Islet of Langerhans (tissue), 1 donor: ENCODE results near the gene STOX2.

ENCODE experiments used
- FAIRE-seq: peaks from one replicate; lab custom pipeline; 2011; peaks lifted over from hg19 to GRCh38; lab: Jason Lieb, UNC

The STOX2 gene

DNA sequence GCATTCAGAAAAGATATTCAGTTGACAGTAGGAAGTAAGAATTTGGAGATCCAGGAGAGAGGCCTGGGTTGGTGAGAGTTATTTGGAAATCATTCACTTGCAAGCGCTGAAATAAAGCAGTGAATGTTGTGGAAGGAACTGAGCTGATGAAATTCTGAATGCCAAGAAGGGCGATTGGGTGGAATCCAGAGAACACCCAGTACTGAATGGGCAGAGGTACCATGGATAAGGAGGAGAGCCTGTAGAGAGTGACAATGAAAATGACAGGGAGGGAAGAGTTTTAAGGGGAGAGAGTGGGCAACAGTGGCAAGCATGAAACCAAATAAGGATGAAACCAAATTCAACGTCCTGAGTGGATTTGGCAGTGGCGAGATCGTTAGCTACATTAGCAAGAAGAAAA lies 6.7 kb upstream of the STOX2 start:
- no peak for FAIRE-seq

DNA sequence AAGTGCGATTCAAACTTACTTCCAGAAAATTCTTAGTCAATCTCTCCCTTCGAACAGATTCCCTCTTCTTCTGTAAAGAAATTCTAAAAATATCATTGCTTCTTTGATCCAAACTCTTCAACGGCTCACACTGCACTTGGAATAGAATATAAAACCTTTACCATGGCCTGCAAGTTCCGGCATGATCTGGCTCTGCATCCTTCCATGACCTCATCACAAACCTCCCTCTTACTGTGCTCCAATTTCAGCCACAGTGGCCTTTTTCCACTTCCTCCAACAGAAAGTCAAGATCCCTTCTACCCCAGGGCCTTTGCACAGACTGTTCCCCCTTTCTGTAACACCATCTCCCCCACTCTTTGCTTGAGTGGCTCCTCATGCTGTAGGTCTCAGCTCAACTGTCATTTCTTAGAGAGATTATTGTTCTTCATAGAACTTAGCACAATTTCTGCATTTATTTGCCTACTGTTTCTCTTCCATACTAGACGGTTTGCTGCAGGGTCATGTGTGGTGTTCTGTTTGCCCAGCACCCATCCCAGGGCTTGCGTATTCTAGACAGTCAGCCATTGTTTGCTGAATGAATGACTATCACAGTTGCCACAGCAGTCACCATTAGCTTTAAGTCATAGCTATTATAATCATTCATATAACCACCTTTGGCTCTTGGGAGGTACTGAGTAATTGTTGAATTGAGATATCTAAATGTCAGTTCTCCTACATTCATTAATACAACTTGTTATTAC lies 1.9 kb upstream of the STOX2 start:
- FAIRE-seq: no peak

DNA sequence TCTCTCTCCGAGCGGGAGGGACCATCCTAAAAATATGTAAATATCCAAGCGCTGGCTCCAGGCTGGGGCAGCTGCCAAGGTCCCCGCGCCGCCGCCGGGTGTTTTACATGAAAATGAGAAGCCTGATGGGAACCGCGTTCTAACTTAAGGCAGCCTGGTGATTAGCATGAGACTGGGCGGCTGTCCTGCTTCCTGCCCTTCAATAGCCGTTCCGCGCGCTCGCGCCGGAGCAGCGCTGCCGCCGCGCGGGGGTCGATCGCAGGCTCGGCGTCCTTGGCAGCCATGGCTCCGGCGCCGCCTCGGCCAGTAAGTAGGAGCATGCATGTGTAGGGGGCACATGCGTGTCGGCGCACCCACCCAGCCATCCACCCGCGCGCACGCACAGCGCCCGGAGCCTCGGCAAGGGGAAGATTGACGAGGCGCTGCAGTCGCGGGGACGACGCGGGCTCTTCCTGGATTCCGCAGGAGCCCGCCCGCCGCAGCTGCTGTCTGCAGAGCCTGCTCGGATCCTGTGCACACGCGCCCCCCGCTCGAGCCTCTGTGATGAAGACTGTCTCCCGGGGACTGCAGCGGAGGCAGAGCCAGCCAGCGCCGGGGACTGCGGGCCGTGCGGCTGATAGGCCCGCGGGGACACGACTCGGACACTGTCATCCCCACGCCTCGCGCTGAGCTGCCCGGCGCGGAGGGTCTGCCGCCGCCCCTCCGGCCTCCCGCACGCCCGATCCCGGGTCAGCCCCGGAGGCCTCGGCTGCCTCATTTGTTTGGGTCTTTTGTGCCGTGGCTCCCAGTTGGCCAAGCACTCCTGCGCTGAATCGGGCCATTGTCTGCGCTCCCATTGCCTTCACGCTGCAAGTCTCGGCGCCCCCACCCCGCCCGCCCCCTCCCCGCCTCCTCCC lies 734 bp downstream of the STOX2 start:
- FAIRE-seq: no peak

DNA sequence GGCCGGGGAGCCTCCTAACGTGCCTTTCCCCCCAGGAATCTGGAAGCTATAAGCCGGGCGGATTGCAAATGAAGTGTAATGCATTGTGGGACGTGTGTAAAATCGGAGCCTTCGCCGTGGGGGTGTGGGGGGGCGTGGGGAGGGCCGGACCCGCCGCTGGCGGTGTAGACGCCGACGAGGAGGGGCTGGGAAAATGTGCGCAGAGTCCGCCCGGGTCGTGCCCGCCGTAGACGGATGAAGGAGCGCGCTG lies 1.3 kb downstream of the STOX2 start:
- FAIRE-seq: no peak

DNA sequence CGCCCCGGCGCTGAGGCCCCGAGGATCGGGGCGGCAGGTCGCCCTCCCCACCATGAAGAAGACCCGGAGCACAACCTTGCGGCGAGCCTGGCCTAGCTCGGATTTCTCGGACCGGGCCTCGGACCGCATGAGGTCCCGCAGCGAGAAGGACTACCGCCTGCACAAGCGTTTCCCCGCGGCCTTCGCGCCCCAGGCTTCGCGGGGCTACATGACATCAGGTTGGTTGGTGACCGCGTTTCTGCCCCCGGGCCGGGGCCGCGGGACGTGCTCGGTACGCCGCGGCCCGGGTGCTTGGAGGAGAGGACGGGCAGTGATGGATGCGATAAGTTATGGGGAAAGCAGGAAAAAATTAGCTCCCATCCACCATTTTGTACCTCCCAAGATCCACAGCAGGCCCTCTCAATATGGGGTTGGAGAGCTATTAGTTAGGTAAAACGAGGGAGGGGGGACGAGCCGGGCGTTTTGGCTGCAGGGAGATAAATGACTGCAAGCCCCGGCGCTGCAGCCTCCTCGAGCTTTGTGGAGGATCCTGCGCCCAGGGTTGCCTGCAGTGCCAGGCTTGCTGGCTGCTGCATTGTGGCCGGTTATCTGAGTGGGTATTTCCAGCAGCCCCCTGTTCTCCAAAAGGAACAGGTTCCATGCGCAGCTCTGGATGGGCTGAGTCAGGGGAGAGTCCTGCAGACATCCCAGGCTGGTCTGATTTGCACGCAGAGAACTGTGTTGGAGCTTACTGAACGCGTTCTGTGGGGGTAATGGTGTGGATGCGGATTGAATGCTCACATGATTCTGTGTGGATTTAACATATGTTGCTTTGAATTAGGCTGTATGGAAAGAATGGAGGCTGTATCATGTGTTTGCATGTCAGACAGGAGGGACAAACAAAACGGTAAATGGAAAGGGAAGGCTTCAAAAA lies 1.9 kb downstream of the STOX2 start:
- no peak for FAIRE-seq

DNA sequence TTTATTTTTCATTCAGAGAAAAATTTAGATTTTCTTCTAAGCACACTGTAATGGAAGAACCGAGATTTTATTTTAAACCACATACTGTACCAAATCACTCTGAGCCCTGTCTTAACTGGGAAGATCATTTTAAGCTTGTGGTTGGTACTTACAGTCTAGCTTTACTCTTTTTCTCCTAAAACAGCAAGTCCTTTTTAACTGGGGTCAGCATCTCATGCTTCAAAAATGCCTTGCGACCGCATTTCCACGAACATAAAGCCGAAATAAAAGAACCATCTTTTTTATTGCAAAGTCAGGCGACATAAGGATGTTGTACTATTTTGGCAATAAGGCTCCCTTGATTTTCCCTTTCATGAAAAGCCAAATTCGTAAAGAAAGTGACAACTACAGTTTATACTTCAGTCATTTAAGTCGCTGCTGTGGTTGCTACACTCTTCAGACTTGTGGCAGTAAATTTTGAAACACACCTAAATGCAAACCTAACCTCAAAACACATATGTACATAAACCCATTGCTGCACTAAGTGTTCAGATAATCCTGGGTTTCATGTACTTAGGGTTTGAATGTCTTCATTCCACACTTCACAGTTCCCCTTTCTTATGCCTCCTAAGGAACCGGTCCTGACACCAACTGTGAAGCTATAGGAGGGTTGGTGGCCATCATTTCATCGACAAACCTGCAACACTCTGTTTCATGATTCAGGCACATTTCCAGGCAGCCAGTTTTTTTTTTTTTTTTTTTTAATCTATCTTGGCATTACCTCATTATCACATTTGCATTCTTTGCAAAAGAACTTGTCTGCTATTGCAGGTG lies 3.0 kb downstream of the STOX2 start:
- no peak for FAIRE-seq

DNA sequence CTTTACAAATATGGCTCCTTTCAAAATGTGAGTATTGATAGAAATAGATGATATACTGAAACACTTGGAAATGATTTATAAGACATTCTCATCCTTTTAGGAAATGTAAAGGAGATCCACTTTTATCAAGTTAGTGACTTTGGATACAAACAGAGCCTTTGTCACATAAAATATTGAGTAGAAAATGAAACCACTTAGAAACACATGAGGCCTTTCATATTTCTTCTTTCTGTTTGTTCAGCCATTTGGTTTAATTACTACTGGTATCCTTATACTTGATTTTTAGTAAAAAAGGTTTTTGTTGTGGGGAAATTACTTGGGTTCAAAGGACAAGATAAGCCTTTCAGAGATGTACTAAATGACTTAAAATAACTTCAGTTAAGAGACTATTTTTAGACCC lies 4.1 kb downstream of the STOX2 start:
- FAIRE-seq: peak; percentile 91

DNA sequence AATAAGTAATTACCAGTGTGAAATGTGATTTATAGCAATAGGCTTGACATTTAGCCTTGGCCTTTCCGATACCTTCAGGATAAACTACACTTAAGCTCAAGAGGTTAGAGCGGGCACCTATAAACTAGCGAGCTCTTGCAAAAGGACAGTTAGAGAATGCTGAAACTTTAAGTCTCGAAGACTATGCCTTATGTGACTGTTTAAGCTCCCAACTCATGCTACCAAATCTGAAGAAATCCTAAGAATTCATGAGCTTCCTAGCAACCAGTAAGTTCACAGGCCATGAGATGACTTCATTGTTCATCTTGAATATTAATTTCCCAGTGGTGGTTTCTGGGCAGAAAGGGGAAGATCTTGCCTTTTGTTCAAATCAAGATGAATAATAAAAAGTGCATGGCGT lies 4.7 kb downstream of the STOX2 start:
- FAIRE-seq: no peak

DNA sequence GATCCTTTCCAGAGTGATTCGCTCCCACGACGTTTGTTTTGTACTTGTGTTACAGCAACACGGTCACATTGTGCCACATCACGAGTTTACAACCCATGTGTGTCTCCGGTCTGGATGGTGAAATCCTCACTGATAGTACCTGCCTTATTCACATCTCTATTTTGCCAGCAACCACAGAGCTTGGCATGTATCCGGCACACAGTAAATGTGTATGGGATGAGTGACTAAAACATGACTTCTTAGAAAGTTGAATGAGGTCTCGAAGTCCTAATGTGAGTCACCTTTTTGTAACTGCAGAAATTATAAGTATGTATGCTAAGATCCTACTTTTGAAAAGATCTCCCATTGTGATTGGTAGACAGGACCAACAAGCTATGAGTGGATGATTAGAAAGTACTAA lies 7.5 kb downstream of the STOX2 start:
- FAIRE-seq: no peak

DNA sequence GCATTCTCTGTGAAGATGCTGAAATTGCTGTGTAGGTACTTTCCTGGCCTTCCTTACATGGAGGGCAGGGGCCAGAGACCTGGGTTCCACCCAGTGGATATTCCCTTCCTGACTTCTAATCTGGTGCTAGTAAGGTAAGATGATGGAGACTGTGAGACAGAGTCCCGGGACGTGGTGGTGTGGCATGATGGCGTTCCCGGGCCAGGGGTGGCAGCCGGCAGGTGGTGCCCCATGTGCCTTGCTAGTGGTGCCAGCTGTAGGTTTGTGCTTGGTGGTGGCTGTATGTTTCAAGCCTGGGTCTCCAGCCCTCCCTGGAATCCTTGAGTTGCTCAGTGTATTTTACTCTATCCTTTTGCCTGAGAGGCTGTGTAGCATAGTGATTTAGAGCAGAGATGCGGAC lies 10.9 kb downstream of the STOX2 start:
- no peak for FAIRE-seq

DNA sequence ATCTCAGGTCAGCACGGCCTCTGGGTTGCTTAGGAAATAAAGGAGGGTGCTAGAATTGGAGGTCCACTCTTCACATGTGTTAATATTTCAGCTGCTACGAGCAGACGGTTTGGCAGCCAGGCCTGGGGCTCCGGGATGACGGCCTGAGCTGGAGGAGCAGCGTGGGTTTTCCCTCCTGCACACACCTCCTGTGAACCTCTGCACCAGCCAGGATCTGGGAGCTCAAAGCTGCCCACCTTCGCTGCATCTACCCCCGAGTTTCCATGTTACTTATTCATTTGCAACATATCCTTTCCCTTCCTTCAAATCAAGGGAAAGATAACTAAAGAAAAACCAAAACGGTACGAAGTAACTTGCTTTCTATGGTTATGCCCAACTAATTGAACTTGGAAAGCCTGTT lies 13.6 kb downstream of the STOX2 start:
- no peak for FAIRE-seq

DNA sequence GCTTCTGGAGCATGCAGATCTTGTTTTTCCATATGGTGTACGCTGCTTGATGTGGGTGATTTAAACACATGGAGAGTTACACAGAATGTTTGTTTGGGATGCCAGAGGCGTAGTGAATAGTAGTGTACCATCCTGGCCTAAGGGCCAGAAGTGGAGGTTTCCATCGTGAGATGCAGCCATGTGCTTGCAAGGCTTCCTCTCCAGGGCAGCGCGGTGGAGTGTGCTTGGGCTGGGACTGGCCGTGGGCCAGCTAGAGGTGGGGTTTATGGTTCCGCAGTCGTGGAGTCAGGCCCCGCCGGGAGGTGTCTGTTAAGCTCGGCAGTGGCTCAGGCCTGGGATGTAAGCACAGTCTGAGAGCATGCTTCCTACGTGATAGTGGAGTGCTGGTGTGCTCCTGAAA lies 14.0 kb downstream of the STOX2 start:
- no peak for FAIRE-seq

DNA sequence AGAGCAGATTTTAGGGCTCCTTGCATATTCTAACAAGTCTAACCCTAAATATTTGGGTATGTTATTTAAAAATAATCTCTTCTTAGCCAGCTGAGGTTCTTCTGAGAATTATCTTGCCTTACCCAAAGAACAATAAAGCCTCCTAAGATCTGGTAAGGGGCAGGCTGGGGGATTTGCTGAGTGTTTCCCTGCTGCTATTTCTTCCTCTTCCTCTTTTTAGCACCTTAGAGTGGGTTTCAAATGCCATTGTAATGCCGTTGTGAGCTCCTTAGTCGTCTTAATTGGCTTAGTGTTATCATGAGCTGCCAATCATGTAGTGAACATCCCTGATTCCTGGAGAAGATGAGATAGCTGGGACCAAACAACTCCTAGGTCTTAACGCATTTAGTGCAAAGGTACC lies 15.4 kb downstream of the STOX2 start:
- no peak for FAIRE-seq

DNA sequence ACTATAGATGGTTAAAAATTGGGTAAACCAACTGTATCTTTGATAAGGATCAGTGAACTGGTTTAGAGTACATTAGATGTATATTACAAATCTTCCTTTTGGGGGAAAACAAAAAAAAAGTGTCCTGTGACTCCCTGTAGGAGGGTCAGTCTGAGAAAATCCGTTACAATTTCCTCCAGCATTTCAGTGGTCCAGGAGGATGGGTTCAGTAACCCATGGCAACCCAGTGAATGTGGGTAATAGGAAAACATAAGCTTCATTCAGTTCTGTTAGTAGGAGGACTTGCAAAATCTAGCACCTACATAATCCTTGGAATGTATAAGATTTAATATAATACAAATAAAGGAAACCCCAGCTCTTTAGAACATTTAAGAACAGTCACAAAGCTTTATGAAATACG lies 16.2 kb downstream of the STOX2 start:
- FAIRE-seq: no peak

DNA sequence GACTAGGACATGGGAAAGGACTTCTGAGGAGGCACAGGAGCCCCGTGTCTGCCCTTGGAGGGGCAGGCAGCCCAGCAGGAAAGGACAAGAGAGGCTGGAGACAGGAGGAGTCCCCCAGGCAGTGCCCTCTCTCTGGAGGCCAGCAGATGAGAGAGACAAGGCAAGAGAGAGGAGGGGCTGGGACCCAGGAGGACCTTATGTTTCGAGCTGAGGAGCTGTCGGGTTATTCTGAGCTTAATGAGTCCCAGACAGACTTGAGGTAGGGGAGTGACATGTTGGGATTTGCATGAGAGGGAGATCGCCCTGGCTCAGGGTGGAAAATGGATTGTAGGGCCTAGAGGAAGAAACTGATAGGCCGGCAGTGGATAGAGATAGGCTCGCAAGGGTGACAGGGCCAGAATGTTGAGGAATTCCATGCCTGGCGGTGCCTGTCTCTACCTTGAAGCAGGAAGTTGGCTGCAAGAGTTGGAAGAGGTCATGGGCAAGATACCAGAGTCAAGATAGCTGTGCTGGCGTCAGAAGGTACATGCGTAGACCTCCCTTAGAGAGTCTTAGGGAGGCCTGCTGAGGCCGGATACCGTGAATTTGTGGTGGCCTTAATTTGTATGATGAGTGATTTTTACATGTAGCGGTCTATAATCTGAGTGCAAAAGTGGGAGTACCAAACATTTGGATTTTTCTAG lies 19.4 kb downstream of the STOX2 start:
- FAIRE-seq: no peak

DNA sequence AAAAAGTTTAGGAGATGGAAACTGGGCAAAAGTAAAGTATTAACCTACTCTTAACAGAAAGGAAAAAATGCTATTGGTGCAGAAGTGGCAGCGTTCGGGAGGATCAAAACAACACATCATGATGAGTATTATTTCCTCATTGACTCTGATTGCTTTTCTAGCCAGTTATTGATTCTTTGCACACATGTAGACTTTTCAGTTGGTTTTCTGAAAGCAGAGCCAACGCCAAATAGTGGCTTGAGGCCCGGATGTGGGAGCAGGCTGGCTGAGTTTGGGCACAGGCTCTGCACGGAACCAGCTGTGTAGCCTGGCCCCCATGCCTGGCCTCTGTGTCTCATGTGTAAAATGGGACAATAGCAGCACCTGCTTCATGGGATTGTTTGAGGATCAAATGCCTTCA lies 21.8 kb downstream of the STOX2 start:
- FAIRE-seq: no peak

DNA sequence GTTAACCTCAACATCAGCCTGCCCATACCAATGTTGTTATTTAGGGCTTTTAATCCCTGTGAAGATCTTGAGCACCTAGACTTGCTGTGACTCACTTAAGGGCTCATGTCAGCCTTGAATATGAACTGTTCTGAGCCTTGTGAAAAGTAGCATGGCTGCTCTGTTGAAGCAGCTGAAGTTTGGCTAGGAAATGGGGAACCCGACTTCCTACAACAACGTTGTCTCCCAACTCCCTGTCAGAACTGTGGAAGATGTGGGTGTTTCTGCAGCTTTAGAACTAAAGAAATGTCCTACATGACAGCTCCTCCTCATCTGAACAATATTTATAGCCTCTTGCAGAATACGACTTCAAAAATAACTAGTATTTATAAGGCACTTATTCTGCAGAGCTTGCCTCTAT lies 27.5 kb downstream of the STOX2 start:
- FAIRE-seq: no peak

DNA sequence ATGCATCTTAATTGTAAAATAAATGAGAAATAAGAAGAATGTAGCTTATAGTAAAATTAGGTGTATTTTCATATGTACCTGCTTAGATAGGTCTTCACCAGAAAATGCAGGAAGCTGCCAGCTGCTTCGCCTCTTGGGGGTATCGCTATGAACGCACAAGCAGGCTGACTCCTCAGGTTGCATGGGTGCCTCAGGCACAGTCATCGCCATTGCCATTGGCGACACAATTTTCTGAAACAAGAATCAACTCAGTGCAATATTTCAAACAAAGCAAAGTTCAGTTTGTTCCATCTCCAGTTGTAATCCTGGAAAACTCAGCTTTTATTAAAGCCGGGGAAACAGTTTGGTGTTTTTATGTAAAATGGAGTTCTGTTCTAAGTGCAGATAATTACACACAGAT lies 29.7 kb downstream of the STOX2 start:
- FAIRE-seq: no peak

DNA sequence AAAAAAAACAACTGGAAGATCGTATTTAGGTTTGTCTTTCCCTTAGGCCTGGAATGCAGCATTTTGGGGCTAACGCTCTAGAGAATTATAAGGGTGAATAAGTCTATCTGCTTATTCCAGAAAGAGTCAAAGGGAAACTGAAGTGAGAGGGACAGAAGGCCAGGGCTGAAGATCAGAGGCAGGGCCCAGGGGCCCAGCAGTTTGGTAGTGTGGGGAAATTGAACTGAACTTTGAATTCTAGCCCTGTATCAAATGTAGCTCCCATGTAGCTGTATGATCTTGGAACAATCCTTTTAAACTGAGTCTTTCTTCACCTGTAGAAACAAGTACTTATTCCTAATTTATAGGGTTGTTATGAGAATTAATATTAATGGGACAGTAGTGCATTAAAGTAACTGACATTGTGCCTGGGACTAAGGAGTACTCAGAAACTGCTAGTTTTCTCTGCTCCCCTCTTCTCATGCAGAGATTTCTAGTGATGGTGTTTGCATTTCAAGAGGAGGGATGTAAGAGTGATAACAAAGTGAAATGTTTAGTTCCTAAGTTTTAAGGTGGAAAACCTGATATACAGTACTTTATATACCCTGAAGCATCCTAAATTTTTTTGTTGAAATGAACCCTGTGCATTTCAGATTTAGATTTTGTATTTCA lies 30.4 kb downstream of the STOX2 start:
- no peak for FAIRE-seq

DNA sequence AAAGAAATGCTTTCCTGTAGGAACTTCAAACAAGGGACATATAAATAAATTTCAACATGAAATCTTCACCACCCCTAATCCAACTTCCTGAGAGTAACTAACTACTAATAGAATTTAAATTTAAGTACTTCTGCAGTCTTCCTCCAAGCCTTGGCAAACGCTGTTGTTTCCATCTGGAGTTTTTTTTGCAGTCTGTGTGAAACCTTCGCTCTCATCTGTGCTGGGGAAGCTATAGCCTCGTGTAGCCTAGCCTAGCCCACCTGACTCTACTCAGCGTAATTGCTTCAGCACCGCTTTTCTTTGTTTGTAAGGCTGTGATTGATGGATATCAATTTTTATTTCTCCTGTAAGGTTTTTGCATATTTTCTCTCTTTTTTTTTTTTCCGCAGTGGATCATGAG lies 30.9 kb downstream of the STOX2 start:
- no peak for FAIRE-seq
